Mesendoderm (in vitro differentiated cells): ENCODE measurements around the gene GNAT2.

Experiments used
- DNase-seq: peaks from one replicate; pipeline ENCODE4 v3.0.0; 2013
- H2AK5ac ChIP-seq: 2 replicates; pipeline ENCODE4 v1.6.1; 2013; ENCODE audit warnings: low read length, inconsistent platforms
- H2BK120ac ChIP-seq: 2 replicates; pipeline ENCODE4 v1.6.1; 2013; ENCODE audit warnings: low read depth, mild to moderate bottlenecking, low read length, moderate library complexity, mixed read lengths
- H2BK15ac ChIP-seq: replicated peaks from 2 replicates; pipeline ENCODE4 v1.6.1; 2013; ENCODE audit warnings: low read depth, mild to moderate bottlenecking, moderate library complexity
- H2BK5ac ChIP-seq: 2 replicates; pipeline ENCODE4 v1.6.1; 2013; ENCODE audit warnings: low read length, inconsistent platforms
- H3K18ac ChIP-seq: 2 replicates; pipeline ENCODE4 v1.6.1; 2013; ENCODE audit warnings: mild to moderate bottlenecking, low read length, mixed read lengths
- H3K23ac ChIP-seq: one replicate; pipeline ENCODE4 v1.6.1; 2013; ENCODE audit warnings: low read length
- H3K27ac ChIP-seq: 2 replicates; pipeline ENCODE4 v1.5.1; 2013; ENCODE audit warnings: low read depth, mild to moderate bottlenecking, inconsistent platforms, low read length, moderate library complexity
- H3K27me3 ChIP-seq: 2 replicates; pipeline ENCODE4 v1.6.1; 2013; ENCODE audit warnings: low read length, control low read depth, mild to moderate bottlenecking, inconsistent platforms; ENCODE audit not compliant: insufficient read depth, poor library complexity
- H3K36me3 ChIP-seq: 2 replicates; pipeline ENCODE4 v1.6.1; 2013; ENCODE audit warnings: low read length, inconsistent platforms; ENCODE audit not compliant: control insufficient read depth, insufficient read depth
- H3K4ac ChIP-seq: one replicate; pipeline ENCODE4 v1.6.1; 2013; ENCODE audit warnings: low read depth, mild to moderate bottlenecking, low read length, moderate library complexity
- H3K4me1 ChIP-seq: 2 replicates; pipeline ENCODE4 v1.6.1; 2013; ENCODE audit warnings: low read depth, low read length, inconsistent platforms; ENCODE audit not compliant: control insufficient read depth
- H3K4me2 ChIP-seq: 2 replicates; pipeline ENCODE4 v1.6.1; 2013; ENCODE audit warnings: low read length
- H3K4me3 ChIP-seq: 2 replicates; pipeline ENCODE4 v1.5.1; 2013; ENCODE audit warnings: mild to moderate bottlenecking, low read length
- H3K56ac ChIP-seq: one replicate; pipeline ENCODE4 v1.6.1; 2013; ENCODE audit warnings: low read length
- H3K79me1 ChIP-seq: 2 replicates; pipeline ENCODE4 v1.6.1; 2013; ENCODE audit warnings: low read length, inconsistent platforms
- H3K79me2 ChIP-seq: 2 replicates; pipeline ENCODE4 v1.6.1; 2013; ENCODE audit warnings: mild to moderate bottlenecking, low read length; ENCODE audit not compliant: control insufficient read depth, insufficient read depth
- H3K9ac ChIP-seq: 2 replicates; pipeline ENCODE4 v1.6.1; 2013; ENCODE audit warnings: low read length, inconsistent platforms
- H4K5ac ChIP-seq: one replicate; pipeline ENCODE4 v1.6.1; 2013; ENCODE audit warnings: low read length
- H4K8ac ChIP-seq: one replicate; pipeline ENCODE4 v1.6.1; 2013; ENCODE audit warnings: low read depth, mild to moderate bottlenecking, control low read depth, low read length, moderate library complexity
- WGBS: extraction: QIAGEN DNeasy Blood & Tissue Kit; methylation state at CpG from one replicate; pipeline ENCODE4 v1.1.7; 2013; ENCODE audit warnings: low lambda C conversion rate, missing lambda C conversion rate; ENCODE audit not compliant: insufficient coverage; ENCODE audit errors: extremely low coverage; 5-methylcytosine and 5-hydroxymethylcytosine counted together

GNAT2 gene

DNA sequence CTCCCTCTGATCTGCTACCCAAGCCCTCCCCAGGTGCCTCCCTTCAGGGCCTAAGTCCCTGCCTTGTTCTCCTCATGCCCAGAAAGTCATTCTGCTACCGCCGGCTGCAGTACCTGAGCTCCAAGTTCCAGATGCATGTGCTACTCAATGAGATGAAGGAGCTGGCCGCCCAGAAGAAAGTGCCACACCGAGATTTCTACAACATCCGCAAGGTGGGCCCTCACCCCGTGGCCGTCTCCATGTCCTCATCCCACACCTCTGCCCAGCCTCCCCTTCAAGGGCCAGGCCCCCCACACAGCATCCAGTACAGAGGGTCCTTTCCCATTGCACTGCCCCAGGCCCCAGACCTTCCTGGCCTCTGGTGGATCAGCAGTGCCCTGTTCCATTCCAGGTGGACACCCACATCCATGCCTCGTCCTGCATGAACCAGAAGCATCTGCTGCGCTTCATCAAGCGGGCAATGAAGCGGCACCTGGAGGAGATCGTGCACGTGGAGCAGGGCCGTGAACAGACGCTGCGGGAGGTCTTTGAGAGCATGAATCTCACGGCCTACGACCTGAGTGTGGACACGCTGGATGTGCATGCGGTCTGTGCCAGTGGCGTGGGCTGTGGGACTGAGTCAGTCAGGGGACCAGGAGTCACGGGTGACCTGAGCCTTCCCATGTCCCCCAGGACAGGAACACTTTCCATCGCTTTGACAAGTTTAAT lies 8.4 kb upstream of the GNAT2 start:
- no peak for DNase-seq
- WGBS = no CpG with 5 or more reads among the region's 23 CpGs
- no peak overlapping the region for H2BK15ac ChIP-seq

DNA sequence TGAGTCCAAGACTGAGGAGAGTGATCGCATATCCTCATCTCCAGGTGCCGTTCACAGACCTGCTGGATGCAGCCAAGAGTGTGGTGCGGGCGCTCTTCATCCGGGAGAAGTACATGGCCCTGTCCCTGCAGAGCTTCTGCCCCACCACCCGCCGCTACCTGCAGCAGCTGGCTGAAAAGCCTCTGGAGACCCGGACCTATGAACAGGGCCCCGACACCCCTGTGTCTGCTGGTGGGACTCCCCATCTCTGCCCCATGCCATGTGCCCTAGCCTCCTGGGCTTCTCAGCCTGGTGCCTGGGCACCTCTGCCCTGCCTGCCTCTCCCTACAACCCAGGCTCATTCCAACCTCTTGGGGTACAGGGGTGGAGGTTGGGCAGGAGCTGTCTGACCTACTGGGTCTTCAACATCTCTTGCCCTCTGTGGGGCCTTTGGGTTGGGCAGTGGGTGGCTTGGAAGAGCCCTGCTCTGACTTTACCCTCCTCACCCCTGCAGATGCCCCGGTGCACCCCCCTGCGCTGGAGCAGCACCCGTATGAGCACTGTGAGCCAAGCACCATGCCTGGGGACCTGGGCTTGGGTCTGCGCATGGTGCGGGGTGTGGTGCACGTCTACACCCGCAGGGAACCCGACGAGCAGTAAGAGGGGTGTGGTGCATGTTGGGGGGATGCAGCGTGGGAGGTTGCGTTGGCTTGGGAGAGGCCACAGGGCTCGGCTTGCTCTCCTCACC lies 7.4 kb upstream of the GNAT2 start:
- Histone ChIP-seq H2BK120ac (no peak overlapping the region), H2BK5ac (no peak overlapping the region), H3K18ac (no peak overlapping the region), H3K79me1 (peaks cover 16% of the 10 kb centered on the region), H3K9ac (no peak overlapping the region), H3K56ac (no peak overlapping the region), H3K4me3 (no peak overlapping the region), H3K27me3 (no peaks in the 10 kb centered on the region), H3K23ac (no peak overlapping the region), H3K36me3 (peaks cover 6% of the 10 kb centered on the region), H4K5ac (no peak overlapping the region), H3K27ac (no peak overlapping the region), H3K4me1 (no peaks in the 10 kb centered on the region), H2BK15ac (no peak overlapping the region), H3K4ac (no peak overlapping the region), H2AK5ac (no peak overlapping the region), H4K8ac (no peak overlapping the region), H3K79me2 (peaks cover 19% of the 10 kb centered on the region), H3K4me2 (no peak overlapping the region)
- DNase-seq = no peak
- no CpG with 5 or more reads among the region's 21 CpGs for WGBS

More for the DNA sequence above, 8.4 kb upstream of the GNAT2 start:
- Histone ChIP-seq H3K18ac (no peak overlapping the region), H3K27ac (no peak overlapping the region), H2AK5ac (no peak overlapping the region), H3K27me3 (no peaks in the 10 kb centered on the region), H3K36me3 (peaks cover 6% of the 10 kb centered on the region), H2BK120ac (no peak overlapping the region), H3K79me1 (peaks cover 8% of the 10 kb centered on the region), H3K4ac (no peak overlapping the region), H3K79me2 (peaks cover 9% of the 10 kb centered on the region), H4K5ac (no peak overlapping the region), H3K23ac (no peak overlapping the region), H3K4me1 (no peaks in the 10 kb centered on the region), H3K9ac (no peak overlapping the region), H3K56ac (no peak overlapping the region), H4K8ac (no peak overlapping the region), H3K4me3 (no peak overlapping the region), H2BK5ac (no peak overlapping the region), H3K4me2 (no peak overlapping the region)

DNA sequence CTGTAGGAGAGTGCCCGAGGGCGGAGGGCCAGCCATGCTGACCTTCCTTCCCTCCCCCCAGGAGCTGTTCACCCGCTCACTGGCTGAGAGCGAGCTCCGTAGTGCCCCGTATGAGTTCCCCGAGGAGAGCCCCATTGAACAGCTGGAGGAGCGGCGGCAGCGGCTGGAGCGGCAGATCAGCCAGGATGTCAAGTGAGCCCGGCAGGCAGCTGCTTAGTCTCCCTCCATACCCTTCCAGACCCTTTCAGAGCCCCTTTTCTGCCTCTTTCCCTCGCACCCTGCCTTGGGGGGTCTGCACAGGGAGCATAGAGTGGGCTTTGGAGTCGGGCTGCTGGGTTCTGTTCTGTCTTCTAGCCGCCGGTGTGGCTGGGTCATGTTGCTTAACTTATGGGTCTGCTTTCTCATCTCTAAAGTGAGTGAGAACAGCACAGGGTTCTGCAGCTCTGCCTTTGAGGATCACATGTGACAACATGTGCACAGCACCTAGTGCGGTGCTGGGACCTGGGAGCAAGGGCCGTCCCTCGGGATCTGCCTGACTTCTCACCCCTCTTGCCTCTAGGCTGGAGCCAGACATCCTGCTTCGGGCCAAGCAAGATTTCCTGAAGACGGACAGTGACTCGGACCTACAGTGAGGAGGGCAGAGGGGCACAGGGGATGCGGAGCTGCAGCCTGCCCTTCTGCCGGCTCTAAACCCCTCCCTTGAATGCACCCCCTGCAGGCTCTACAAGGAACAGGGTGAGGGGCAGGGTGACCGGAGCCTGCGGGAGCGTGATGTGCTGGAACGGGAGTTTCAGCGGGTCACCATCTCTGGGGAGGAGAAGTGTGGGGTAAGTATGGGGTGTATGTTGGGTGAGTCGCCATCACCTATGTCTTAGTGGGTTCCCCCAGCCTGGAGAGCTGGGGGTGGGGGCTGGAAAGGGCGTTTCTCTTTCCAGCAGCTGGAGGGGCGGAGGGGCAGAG lies 6.5 kb upstream of the GNAT2 start:
- Histone ChIP-seq H4K5ac (no peak overlapping the region), H2AK5ac (no peak overlapping the region), H3K4me3 (no peak overlapping the region), H3K9ac (no peak overlapping the region), H3K27ac (no peak overlapping the region), H3K4me2 (no peak overlapping the region), H3K4ac (no peak overlapping the region), H3K36me3 (peaks cover 4% of the 10 kb centered on the region), H3K56ac (no peak overlapping the region), H3K79me2 (peaks cover 27% of the 10 kb centered on the region), H2BK5ac (no peak overlapping the region), H4K8ac (no peak overlapping the region), H3K79me1 (peaks cover 22% of the 10 kb centered on the region), H2BK120ac (no peak overlapping the region), H3K18ac (no peak overlapping the region), H3K27me3 (no peaks in the 10 kb centered on the region), H2BK15ac (no peak overlapping the region), H3K4me1 (no peaks in the 10 kb centered on the region), H3K23ac (no peak overlapping the region)
- no CpG with 5 or more reads among the region's 32 CpGs for WGBS
- no peak for DNase-seq

DNA sequence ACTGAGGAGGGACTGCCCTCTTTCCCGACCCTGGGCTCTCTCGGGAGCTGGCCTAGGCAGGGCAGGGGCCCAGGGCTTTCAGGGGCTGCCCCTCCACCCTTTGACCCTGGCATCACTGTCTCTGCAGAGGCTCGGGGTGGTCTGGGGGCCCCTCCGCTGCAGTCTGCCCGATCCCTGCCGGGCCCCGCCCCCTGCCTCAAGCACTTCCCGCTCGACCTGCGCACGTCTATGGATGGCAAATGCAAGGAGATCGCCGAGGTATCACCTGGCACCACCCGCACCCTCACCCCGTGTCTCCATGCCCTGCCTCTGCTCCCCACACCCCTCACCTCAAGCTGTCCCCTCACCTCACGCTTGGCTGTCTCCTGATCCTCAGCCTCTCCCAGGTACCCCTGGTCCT lies 5.8 kb upstream of the GNAT2 start:
- H3K4me1 ChIP-seq = no peaks in the 10 kb centered on the region
- H2BK5ac ChIP-seq = no peak overlapping the region
- no peaks in the 10 kb centered on the region for H3K27me3 ChIP-seq
- no peak overlapping the region for H3K9ac ChIP-seq
- peaks cover 28% of the 10 kb centered on the region for H3K79me2 ChIP-seq
- H2BK15ac ChIP-seq = no peak overlapping the region
- no peak for DNase-seq
- no peak overlapping the region for H4K8ac ChIP-seq
- H3K36me3 ChIP-seq = peaks cover 4% of the 10 kb centered on the region
- WGBS = no CpG with 5 or more reads among the region's 16 CpGs
- no peak overlapping the region for H3K23ac ChIP-seq
- no peak overlapping the region for H3K56ac ChIP-seq
- H3K27ac ChIP-seq = no peak overlapping the region
- H3K79me1 ChIP-seq = peaks cover 22% of the 10 kb centered on the region
- H3K4me3 ChIP-seq = no peak overlapping the region
- no peak overlapping the region for H3K4ac ChIP-seq
- no peak overlapping the region for H3K4me2 ChIP-seq
- no peak overlapping the region for H3K18ac ChIP-seq
- no peak overlapping the region for H2AK5ac ChIP-seq
- H2BK120ac ChIP-seq = no peak overlapping the region
- H4K5ac ChIP-seq = no peak overlapping the region

DNA sequence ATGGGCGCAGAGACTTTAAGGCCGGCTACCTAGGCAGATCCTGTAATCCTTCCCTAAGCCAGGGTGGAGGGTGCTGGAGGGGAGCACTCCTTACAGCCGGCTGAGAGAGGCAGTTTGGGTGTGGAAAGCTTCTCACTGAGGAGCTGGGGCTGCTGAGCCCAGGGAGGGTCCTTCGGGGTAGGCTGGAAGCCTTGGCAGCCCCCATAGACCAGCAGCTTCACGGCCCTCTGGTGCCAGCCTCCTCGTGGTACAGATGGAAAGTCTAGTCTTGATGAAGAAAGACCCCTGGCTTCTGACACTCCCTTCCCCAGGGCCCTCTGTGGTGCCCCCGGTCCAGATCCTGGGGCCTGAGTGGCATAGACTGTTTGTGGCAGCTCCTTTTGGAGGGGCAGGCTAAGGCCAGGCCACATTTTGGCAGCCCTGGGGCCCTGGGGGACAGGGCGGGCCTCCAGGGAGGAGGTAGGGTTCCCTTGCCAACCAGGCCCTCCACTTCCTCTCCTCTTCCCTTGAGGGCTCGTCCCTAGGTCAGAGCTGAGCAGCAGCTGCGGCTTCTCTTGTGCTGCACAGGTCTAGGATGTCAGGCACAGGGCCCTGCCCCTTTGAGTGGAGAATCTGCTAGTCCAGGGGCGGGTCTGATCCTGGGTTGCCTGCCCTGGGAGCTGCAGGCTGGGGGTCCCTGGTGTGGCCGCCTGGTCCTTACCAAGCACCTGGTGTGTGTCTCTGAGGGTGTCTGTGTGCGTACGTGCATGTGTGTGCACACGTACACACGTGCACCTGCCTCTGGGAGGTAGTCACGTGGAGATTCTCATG lies 5.0 kb upstream of the GNAT2 start:
- Histone ChIP-seq H3K36me3 (peaks cover 4% of the 10 kb centered on the region), H3K4me1 (no peaks in the 10 kb centered on the region), H3K79me1 (peaks cover 23% of the 10 kb centered on the region), H2BK5ac (no peak overlapping the region), H3K56ac (no peak overlapping the region), H3K4ac (no peak overlapping the region), H3K27ac (no peak overlapping the region), H3K4me3 (no peak overlapping the region), H3K27me3 (no peaks in the 10 kb centered on the region), H3K9ac (no peak overlapping the region), H3K23ac (no peak overlapping the region), H2BK15ac (no peak overlapping the region), H3K79me2 (peaks cover 30% of the 10 kb centered on the region), H4K5ac (no peak overlapping the region), H3K18ac (no peak overlapping the region), H2BK120ac (no peak overlapping the region), H2AK5ac (no peak overlapping the region), H3K4me2 (no peak overlapping the region), H4K8ac (no peak overlapping the region)
- no peak for DNase-seq
- WGBS = no CpG with 5 or more reads among the region's 17 CpGs
